K562 (cell line): ENCODE results near the gene CARM1.

Experiments used
- CBX2 ChIP-seq: fragments of 200-600 bp; sonication (generic); IDR thresholded peaks from one replicate; pipeline ENCODE4 v1.6.1; 2012; ENCODE audit warnings: mild to moderate bottlenecking, low read length, inconsistent platforms; ENCODE audit not compliant: insufficient read depth, poor library complexity, severe bottlenecking
- EP300 ChIP-seq: IDR thresholded peaks from 2 replicates; pipeline ENCODE4 v1.6.1; 2012; ENCODE audit warnings: low read length, improper control_type of control experiment
- ETV6 ChIP-seq, 3 experiments: fragments of 150-350 bp in 1 of 3; sonication (generic) in 1 of 3; formaldehyde crosslinking in 1 of 3; IDR thresholded peaks; 2 replicates each; pipeline versions ENCODE4 v1.6.1 to v1.8.0; 2014 to 2022; ENCODE audit warnings: borderline replicate concordance in 2 of 3, low read depth in 2 of 3, antibody characterized with exemption in 1 of 3, low read length in 1 of 3, mild to moderate bottlenecking in 1 of 3, missing genetic modification reagents in 1 of 3
- RBM17 ChIP-seq: fragments of 200-400 bp; formaldehyde crosslinking; IDR thresholded peaks from 2 replicates; pipeline ENCODE4 v1.6.1; 2017; ENCODE audit warnings: low read depth, mild to moderate bottlenecking, low read length, borderline replicate concordance
- ZNF431 ChIP-seq: sonication (generic); formaldehyde crosslinking; IDR thresholded peaks from 2 replicates; pipeline ENCODE4 v1.8.0; 2022; ENCODE audit warnings: mild to moderate bottlenecking, missing genetic modification reagents

- no peak for TF ChIP-seq ZNF431 (CRISPR knock-in tag)
- TF ChIP-seq CBX2 = no peak
- no peak for TF ChIP-seq EP300
- TF ChIP-seq ETV6 (IDR thresholded peaks at IDR 0.05; ENCODE audit: borderline replicate concordance in 1 of 2, low read depth in 2 of 2, low read length in 1 of 2) = no peak
- no peak for TF ChIP-seq ETV6 (CRISPR knock-in tag; IDR thresholded peaks at IDR 0.05; ENCODE audit: borderline replicate concordance)
- TF ChIP-seq RBM17 = no peak
Measured at GRCh38 chr19:10842788-10843187, 28.6 kb upstream of the CARM1 start.
